ENCODE data around the gene CFAP46.

GRCh38 chr10:132804287-132804686, 138.1 kb downstream of the CFAP46 start:
- TF ChIP-seq POLR2A (IDR thresholded peaks at IDR 0.05) (no peak), EP300 (IDR thresholded peaks at IDR 0.05) (no peak)

Data from upper lobe of left lung (tissue), 4 donors.